OCI-LY1 (cell line): ENCODE measurements around the gene PBX3.

ENCODE experiments used
- EZH2 ChIP-seq: fragments of 200-600 bp; sonication (generic), shearing (Covaris generic); IDR thresholded peaks from 2 replicates; pipeline ENCODE4 v1.8.0; 2017; ENCODE audit warnings: borderline replicate concordance, mixed run types, mild to moderate bottlenecking, antibody characterized with exemption, low read length, moderate library complexity, mixed read lengths
- TF ChIP-seq, protein P1 (sequence below): fragments of 200-600 bp; sonication (generic), shearing (Covaris generic); IDR thresholded peaks from 2 replicates; pipeline ENCODE4 v1.5.1; 2017; ENCODE audit warnings: mild to moderate bottlenecking, antibody characterized with exemption, low read length, moderate library complexity, mixed read lengths

- TF ChIP-seq, protein P1, sequence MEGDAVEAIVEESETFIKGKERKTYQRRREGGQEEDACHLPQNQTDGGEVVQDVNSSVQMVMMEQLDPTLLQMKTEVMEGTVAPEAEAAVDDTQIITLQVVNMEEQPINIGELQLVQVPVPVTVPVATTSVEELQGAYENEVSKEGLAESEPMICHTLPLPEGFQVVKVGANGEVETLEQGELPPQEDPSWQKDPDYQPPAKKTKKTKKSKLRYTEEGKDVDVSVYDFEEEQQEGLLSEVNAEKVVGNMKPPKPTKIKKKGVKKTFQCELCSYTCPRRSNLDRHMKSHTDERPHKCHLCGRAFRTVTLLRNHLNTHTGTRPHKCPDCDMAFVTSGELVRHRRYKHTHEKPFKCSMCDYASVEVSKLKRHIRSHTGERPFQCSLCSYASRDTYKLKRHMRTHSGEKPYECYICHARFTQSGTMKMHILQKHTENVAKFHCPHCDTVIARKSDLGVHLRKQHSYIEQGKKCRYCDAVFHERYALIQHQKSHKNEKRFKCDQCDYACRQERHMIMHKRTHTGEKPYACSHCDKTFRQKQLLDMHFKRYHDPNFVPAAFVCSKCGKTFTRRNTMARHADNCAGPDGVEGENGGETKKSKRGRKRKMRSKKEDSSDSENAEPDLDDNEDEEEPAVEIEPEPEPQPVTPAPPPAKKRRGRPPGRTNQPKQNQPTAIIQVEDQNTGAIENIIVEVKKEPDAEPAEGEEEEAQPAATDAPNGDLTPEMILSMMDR = no peak
- TF ChIP-seq EZH2 = no peak
These were observed 246.3 kb downstream of the PBX3 start for GRCh38 chr9:125993466-125993865.
